Tibial nerve (tissue), 4 donors: Measurements from ENCODE around the gene ING1. TPM values are rescaled to one million over a fixed set of nuclear protein-coding genes. Genes with fewer than 3 reads are reported as not detected.

Experiments used
- DNase-seq, 2 donors: peaks; one replicate each; pipeline ENCODE4 v3.0.0-alpha.2; 2019; ENCODE audit warnings: low spot score in 2 of 2
- H3K27ac ChIP-seq, 4 donors: fragments of 200-600 bp; sonication (generic) in 3 of 4; one replicate each; pipeline ENCODE4 v1.5.1; 2017 to 2019; ENCODE audit warnings: mild to moderate bottlenecking in 1 of 4
- H3K27me3 ChIP-seq, 2 donors: fragments of 200-600 bp; sonication (generic) in 1 of 2; one replicate each; pipeline versions ENCODE4 v1.5.1 to v1.6.0; 2017 to 2019
- H3K36me3 ChIP-seq, 3 donors: fragments of 200-600 bp; sonication (generic); one replicate each; pipeline ENCODE4 v1.5.1; 2018 to 2019
- H3K4me1 ChIP-seq, 4 donors: fragments of 200-600 bp; sonication (generic) in 3 of 4; one replicate each; pipeline ENCODE4 v1.5.1; 2017 to 2019
- H3K4me3 ChIP-seq, 4 donors: fragments of 200-600 bp; sonication (generic) in 3 of 4; one replicate each; pipeline ENCODE4 v1.5.1; 2017 to 2019; ENCODE audit warnings: mild to moderate bottlenecking in 1 of 4, moderate library complexity in 1 of 4
- H3K9me3 ChIP-seq, 4 donors: fragments of 200-600 bp; sonication (generic) in 3 of 4; one replicate each; pipeline ENCODE4 v1.5.1; 2017 to 2019
- CTCF ChIP-seq, 5 experiments: fragments of 200-600 bp in 3 of 5; fragments of 450-650 bp in 2 of 5; sonication (generic) in 3 of 5; IDR thresholded peaks; one replicate each; pipeline ENCODE4 v1.5.1; 2016 to 2019; ENCODE audit warnings: antibody characterized with exemption in 5 of 5, mild to moderate bottlenecking in 3 of 5, moderate library complexity in 2 of 5
- EP300 ChIP-seq, 2 donors: sonication (generic); formaldehyde crosslinking; IDR thresholded peaks; one replicate each; pipeline ENCODE4 v1.6.1; 2017; ENCODE audit warnings: antibody characterized with exemption in 2 of 2, mild to moderate bottlenecking in 1 of 2
- POLR2A ChIP-seq, 2 donors: fragments of 450-650 bp; IDR thresholded peaks; one replicate each; pipeline ENCODE4 v1.6.1; 2017; ENCODE audit warnings: antibody characterized with exemption in 2 of 2, mild to moderate bottlenecking in 2 of 2, moderate library complexity in 2 of 2
- WGBS, 2 donors: methylation state at CpG; one replicate each; pipeline ENCODE4 v1.1.5; 2018; 5-methylcytosine and 5-hydroxymethylcytosine counted together
- total RNA-seq, 4 donors: library from RNA; depleted of rRNA; stranded (reverse); fragments of >200 nt; gene quantifications; one replicate each; pipeline ENCODE4 v1.1.0, GENCODE V29; 2016

ING1 gene
- total RNA-seq, 4 donors from 2014 or later = 23.6 to 32.2 (median 28.3) TPM

- no peak overlapping the region for H3K4me3 ChIP-seq
- 77 to 79% methylated on average over 15 of the region's 15 CpGs for whole genome bisulfite sequencing, 2 donors
- TF ChIP-seq EP300 (IDR thresholded peaks at IDR 0.05) (no peak), POLR2A (IDR thresholded peaks at IDR 0.05) (no peak)
- no peak overlapping the region for H3K27ac ChIP-seq
- H3K9me3 ChIP-seq = no peaks in the 10 kb centered on the region
- no peaks in the 10 kb centered on the region for H3K27me3 ChIP-seq
- DNase-seq = no peak
- H3K4me1 ChIP-seq = peaks cover 0 to 20% (median 12%) of the 10 kb centered on the region in 4 donors
- peaks cover 0 to 83% (median 0%) of the 10 kb centered on the region in 3 donors for H3K36me3 ChIP-seq
These were observed 31.5 kb upstream of the ING1 start for GRCh38 chr13:110681868-110682550.

GRCh38 chr13:110682746-110683145 is 30.8 kb upstream of the ING1 start:
- Histone ChIP-seq H3K9me3 (no peaks in the 10 kb centered on the region), H3K4me3 (no peak overlapping the region), H3K4me1 (peaks cover 0 to 20% (median 12%) of the 10 kb centered on the region in 4 donors), H3K36me3 (peaks cover 0 to 88% (median 0%) of the 10 kb centered on the region in 3 donors), H3K27ac (peak overlapping the region in 2 of 4 donors; percentile 27 to 71), H3K27me3 (no peaks in the 10 kb centered on the region)
- no peak for TF ChIP-seq CTCF (IDR thresholded peaks at IDR 0.05)
- no peak for TF ChIP-seq POLR2A (IDR thresholded peaks at IDR 0.05)
- no peak for TF ChIP-seq EP300 (IDR thresholded peaks at IDR 0.05)
- WGBS, 2 donors = 85 to 87% methylated on average over 12 of the region's 12 CpGs
- DNase-seq = no peak

- peaks cover 0 to 88% (median 0%) of the 10 kb centered on the region in 3 donors for H3K36me3 ChIP-seq
- peaks cover 0 to 20% (median 12%) of the 10 kb centered on the region in 4 donors for H3K4me1 ChIP-seq
- H3K27ac ChIP-seq = peak overlapping the region in 3 of 4 donors; percentile 17 to 71 (median 27)
- H3K4me3 ChIP-seq = no peak overlapping the region
- no peaks in the 10 kb centered on the region for H3K27me3 ChIP-seq
- TF ChIP-seq EP300 (IDR thresholded peaks at IDR 0.05) (no peak), CTCF (IDR thresholded peaks at IDR 0.05) (peak in 2 of 5 experiments; percentile 27 to 50)
- 61 to 69% methylated on average over 5 of the region's 5 CpGs for WGBS, 2 donors
- DNase-seq = no peak
- no peaks in the 10 kb centered on the region for H3K9me3 ChIP-seq
These were observed 30.2 kb upstream of the ING1 start for GRCh38 chr13:110683203-110683883.

GRCh38 chr13:110683921-110684320 is 29.6 kb upstream of the ING1 start:
- DNase-seq = no peak
- no peak for TF ChIP-seq CTCF (IDR thresholded peaks at IDR 0.05)
- Histone ChIP-seq H3K4me3 (peak overlapping the region in 1 of 4 donors; percentile 2), H3K27me3 (no peaks in the 10 kb centered on the region), H3K27ac (peak overlapping the region in 3 of 4 donors; percentile 17 to 71 (median 27)), H3K9me3 (no peaks in the 10 kb centered on the region), H3K36me3 (peaks cover 0 to 86% (median 0%) of the 10 kb centered on the region in 3 donors), H3K4me1 (peaks cover 0 to 20% (median 12%) of the 10 kb centered on the region in 4 donors)
- 76 to 89% methylated on average over 5 of the region's 5 CpGs for WGBS, 2 donors

- Histone ChIP-seq H3K4me1 (peaks cover 0 to 20% (median 12%) of the 10 kb centered on the region in 4 donors), H3K4me3 (no peak overlapping the region), H3K27me3 (no peaks in the 10 kb centered on the region), H3K36me3 (peaks cover 0 to 88% (median 0%) of the 10 kb centered on the region in 3 donors), H3K9me3 (no peaks in the 10 kb centered on the region), H3K27ac (peak overlapping the region; percentile 15 to 71 (median 22))
- WGBS, 2 donors = 50 to 67% methylated on average over 8 of the region's 8 CpGs
- DNase-seq = no peak
- TF ChIP-seq POLR2A (IDR thresholded peaks at IDR 0.05) = no peak
- TF ChIP-seq CTCF (IDR thresholded peaks at IDR 0.05) = peak in 1 of 5 experiments; percentile 27
These were observed 29.0 kb upstream of the ING1 start for GRCh38 chr13:110684388-110685056.
